Measurements from ENCODE around the gene BTBD1.

DNA sequence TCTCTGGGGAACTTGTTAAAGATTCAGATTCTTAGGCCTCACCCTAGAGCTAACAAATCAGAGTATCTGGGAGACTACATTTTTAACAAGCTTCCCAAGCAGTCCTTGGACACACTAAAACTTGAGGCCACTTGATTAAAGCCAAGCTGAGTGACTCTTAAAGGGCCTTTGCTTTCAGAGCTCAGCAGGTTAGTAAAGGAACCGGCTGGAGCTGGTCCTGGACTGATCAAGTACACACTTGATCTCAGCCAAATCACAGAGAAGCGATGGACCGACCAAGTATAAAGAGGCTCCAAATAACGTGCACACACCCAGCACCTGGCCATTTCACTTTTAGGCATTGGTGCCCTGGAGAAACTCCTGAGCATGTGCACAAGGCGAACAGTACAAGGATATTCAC lies 27.5 kb upstream of the BTBD1 start:
- TF ChIP-seq EZH2 (IDR thresholded peaks at IDR 0.05; ENCODE audit: borderline replicate concordance, low read depth, low read length, poor library complexity, severe bottlenecking) (no peak), CTCF (conservative IDR thresholded peaks at IDR 0.05; ENCODE audit: low read depth, low read length) (no peak)

Data from A673 (cell line).